Retina (tissue), 1 donor: ENCODE measurements around the gene CHCHD3.
"Not testable (repeated sequence)": the region's sequence is repeated elsewhere in the genome, so short reads cannot be mapped to it uniquely, and the experiment has no call there.

Source experiments
- DNase-seq: peaks from one replicate; pipeline ENCODE4 v3.0.0-alpha.2; 2016

CHCHD3 gene

DNA sequence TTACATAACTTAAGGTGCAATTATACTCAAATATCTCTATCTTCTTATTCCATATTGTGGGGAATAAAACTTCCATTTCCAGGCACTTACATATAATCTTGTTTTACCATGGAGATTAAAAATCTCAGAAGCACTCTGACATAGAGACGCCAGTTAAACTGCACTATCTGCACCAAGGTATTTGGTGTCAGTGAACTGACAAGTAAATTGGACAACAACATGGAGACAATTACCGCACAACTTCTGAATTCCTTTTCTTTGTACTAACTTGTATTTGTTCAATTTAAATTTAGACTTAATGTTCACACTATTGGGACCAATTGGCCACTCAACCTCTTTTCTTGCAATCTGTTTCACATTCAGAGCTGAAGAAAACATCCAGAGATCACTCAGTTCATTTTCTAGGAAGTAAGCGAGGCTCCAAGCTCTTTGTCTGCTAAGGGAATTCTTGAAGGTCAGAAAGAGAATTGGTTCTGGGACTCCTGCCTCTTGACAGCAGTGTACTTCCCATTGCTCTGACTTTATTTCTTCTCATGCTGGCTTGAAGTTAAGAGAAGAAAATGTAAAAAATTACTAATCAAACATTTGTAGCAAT lies 184.7 kb downstream of the CHCHD3 start:
- DNase-seq, result no peak

DNA sequence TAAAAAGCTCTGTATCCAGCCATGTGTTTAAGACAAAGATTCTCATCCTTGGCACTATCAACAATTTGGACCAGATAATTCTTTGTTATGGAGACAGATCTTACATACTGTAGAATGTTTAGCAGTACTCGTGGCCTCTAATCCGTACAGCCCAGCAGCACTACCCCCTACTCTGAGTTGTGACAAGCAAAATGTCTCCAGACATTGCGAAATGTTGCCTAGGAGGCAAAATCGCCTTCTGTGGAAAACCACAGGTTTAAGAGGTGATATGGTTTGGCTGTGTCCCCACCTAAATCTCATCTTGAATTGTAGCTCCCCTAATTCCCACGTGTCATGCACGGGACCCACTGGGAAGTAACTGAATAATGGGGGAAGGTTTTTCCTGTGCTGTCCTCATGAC lies 186.7 kb downstream of the CHCHD3 start:
- DNase-seq, result no peak

GRCh38 chr7:132893560-132893959 lies 188.3 kb downstream of the CHCHD3 start:
- no peak for DNase-seq

GRCh38 chr7:132892744-132893143 lies 189.1 kb downstream of the CHCHD3 start:
- DNase-seq, result not testable (repeated sequence)

- DNase-seq, result no peak
These were observed 190.3 kb downstream of the CHCHD3 start for GRCh38 chr7:132891554-132891953.

DNA sequence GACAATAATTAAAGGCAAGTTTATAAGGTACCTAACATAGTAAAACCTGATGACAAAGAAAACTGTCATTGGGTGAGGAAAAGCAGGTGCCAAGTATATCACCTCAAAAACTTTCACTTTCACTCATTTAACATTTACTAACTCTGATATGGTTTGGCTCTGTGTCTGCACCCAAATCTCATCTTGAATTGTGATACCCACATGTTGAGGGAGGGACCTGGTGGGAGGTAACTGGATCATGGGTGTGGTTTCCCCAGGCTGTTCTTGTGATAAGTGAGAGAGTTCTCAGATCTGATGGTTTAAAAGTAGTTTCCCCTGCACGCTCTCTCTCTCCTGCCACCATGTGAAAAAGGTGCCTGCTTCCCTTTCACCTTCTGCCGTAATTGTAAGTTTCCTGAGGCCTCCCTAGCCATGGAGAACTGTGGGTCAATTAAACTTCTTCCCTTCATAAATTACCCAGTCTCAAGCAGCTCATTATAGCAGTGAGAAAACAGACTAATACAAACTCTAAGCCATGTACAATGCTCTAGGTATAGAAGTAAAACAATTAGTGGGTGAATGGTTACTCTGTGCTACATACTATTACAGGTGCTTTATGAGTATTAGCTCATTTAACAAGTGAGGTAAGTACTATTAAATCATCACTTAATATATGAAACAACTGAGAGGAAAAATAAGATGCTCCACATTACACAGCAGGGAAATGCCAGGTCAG lies 199.0 kb downstream of the CHCHD3 start:
- DNase-seq, result no peak

GRCh38 chr7:132881317-132881716 lies 200.6 kb downstream of the CHCHD3 start:
- DNase-seq, result no peak

- no peak for DNase-seq
These were observed 202.3 kb downstream of the CHCHD3 start for GRCh38 chr7:132879579-132879978.

DNA sequence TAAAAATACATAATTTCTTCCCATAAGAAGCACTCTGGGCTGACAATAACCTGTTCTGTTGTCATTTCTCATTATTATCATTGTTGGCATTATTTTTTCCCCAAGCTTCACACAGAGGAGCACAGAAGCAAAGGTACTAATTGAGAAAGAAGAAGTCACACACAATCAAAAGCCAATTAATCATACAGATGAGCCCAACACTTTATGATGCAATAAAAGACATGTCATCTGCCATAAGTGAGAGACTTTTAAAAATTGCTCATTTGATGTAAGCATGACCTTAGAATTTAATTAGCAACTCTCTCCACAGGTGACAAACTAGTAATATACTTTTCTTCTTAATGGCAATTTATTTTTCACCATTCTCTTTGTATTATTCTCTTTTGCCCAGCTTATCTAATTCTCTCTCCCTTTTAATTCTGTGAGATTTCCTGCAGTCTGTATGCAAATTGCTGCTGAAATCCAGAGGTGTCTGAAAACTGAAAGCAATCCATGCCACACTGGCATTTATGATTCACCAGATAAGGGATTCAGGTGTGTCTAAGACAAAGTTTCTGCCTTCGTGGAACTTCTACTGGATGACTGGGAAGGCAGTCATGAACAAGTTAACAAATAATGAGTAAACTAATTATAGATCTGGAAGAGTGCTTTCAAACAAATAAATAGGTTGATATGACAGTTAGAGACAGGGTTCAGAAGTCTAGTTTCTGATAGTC lies 203.5 kb downstream of the CHCHD3 start:
- no peak for DNase-seq

- no peak for DNase-seq
These were observed 204.3 kb downstream of the CHCHD3 start for GRCh38 chr7:132877573-132877972.

DNA sequence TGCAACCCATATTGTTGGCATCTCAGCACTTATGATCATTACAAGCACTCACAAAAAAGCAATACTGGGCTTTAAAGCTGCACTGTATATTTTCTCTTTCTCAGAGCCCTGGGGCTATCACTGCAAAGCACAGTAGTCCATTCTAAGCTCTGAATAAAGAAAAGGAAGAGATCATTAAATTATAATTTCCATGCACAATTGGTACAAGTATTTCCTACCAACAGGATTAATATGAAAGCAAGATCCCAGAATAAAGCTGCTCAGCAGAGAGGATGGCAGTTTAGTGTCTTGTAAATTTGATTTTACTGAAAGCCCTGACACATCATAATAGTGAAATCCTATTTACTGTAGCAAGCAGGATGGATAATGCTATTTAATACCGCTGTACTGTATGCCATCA lies 205.3 kb downstream of the CHCHD3 start:
- DNase-seq, result no peak

GRCh38 chr7:132872034-132872433 lies 209.9 kb downstream of the CHCHD3 start:
- DNase-seq, result no peak

GRCh38 chr7:132871419-132871818 lies 210.5 kb downstream of the CHCHD3 start:
- no peak for DNase-seq

GRCh38 chr7:132869166-132869861 lies 212.6 kb downstream of the CHCHD3 start:
- DNase-seq, result no peak

- no peak for DNase-seq
These were observed 215.3 kb downstream of the CHCHD3 start for GRCh38 chr7:132866551-132866950.

GRCh38 chr7:132866144-132866531 lies 215.8 kb downstream of the CHCHD3 start:
- no peak for DNase-seq

GRCh38 chr7:132865366-132866143 lies 216.3 kb downstream of the CHCHD3 start:
- DNase-seq, result no peak

DNA sequence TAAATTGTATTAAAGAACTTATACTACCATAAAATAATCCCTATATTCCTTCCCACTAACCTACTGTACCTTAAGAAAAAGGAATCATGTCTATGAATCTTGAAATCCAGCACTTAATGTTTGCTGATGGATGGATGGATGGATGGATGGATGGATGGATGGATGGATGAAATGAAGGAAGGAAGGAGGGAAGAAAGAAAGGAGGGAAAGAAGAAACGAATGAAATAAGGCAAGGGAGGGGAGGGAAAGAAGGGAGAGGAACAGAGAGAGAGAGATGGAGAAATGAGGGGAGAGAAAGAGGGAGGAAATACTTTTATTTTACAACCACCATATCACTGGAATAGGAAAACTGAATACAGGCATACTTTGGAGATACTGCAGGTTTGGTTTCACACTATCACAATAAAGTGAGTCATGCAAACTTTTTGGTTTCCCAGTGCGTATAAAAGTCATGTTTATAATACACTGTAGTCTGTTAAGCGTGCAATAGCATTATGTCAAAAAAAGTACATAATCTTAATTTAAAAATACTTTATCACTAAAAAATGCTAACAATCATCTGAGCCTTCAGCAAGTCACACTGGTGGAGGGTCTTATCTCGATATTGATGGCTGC lies 219.8 kb downstream of the CHCHD3 start:
- no peak for DNase-seq

DNA sequence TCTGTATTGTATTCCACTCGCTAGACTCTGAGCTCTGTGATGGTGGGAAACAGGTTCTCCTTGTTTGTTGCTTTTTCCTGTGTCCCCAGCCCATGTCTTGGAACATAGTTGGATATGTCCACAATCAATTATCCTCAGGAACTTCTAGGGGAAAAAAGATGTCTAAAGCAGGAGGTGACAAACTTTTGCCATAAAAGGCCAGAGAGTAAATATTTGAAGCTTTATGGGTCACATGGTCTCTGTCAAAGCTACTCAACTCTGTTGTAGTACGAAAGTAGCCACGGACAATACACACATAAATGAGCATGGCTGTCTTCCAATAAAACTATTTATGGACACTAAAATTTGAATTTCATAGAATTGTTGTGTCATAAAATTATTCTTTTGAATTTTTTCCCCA lies 220.5 kb downstream of the CHCHD3 start:
- no peak for DNase-seq

GRCh38 chr7:132859199-132859598 lies 222.7 kb downstream of the CHCHD3 start:
- no peak for DNase-seq

DNA sequence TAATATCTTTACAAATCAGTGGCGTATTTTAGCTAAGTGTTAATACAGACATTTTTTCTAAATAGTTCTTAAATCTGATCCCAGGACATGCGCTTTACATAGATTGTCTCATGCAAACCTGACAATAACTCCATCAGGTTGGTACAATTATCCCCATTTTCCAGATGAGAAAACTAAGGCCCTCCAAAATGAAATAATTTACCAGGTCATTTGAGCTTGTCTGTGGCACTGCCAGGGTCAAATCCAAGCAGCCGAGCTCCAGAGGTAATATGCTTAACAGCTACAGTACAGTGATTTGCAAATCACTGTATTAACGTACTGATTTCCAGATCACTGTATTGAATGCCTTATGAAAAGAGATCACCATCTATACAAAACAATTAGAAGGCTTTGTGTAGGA lies 223.1 kb downstream of the CHCHD3 start:
- DNase-seq, result no peak

DNA sequence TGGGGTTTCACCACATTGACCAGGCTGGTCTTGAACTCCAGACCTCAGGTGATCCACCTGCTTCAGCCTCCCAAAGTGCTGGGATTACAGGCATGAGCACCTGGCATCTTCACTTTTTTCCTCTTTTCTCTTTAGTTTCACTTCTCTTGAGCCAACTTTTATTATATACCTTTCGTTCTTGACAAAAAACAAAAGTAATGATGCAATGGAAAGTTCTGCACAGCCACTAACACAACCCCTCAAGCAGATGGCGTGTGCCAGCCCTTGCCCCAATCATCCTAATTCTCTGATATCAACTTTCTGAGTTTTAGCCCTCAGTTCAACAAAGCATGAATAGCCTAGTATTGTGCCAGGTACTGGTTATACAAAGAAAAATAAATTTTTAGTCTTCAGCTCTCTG lies 223.6 kb downstream of the CHCHD3 start:
- DNase-seq, result no peak
